Measurements from ENCODE around the gene CEP135.

The CEP135 gene

GRCh38 chr4:55996646-55997045 is 47.9 kb downstream of the CEP135 start:
- TF ChIP-seq CTCF (IDR thresholded peaks at IDR 0.05) = no peak

GRCh38 chr4:56003606-56004005 is 54.9 kb downstream of the CEP135 start:
- no peak for TF ChIP-seq CTCF (IDR thresholded peaks at IDR 0.05)

GRCh38 chr4:56004235-56004634 is 55.5 kb downstream of the CEP135 start:
- no peak for TF ChIP-seq CTCF (IDR thresholded peaks at IDR 0.05)

- TF ChIP-seq CTCF (IDR thresholded peaks at IDR 0.05) = no peak
These were observed 58.4 kb downstream of the CEP135 start for GRCh38 chr4:56007154-56007553.

- no peak for TF ChIP-seq CTCF (IDR thresholded peaks at IDR 0.05)
These were observed 59.5 kb downstream of the CEP135 start for GRCh38 chr4:56008206-56008605.

- TF ChIP-seq CTCF (IDR thresholded peaks at IDR 0.05) = no peak
These were observed 77.9 kb downstream of the CEP135 start for GRCh38 chr4:56026596-56026995.

- no peak for TF ChIP-seq CTCF (IDR thresholded peaks at IDR 0.05)
These were observed 79.4 kb downstream of the CEP135 start for GRCh38 chr4:56028165-56028564.

GRCh38 chr4:56038487-56039162 is 89.9 kb downstream of the CEP135 start:
- TF ChIP-seq CTCF (IDR thresholded peaks at IDR 0.05) = no peak

Data from LNCAP (cell line).